GM21825 (cell line): ENCODE data around the gene SEC61A2.
"Not testable (repeated sequence)": the region's sequence is repeated elsewhere in the genome, so short reads cannot be mapped to it uniquely, and the experiment has no call there.

Experiments
- ATAC-seq: cut with Tn5 transposase; IDR thresholded peaks from one replicate; pipeline ENCODE4 v1.9.1; 2021; ENCODE audit warnings: mild to moderate bottlenecking, moderate library complexity; ENCODE audit not compliant: unreplicated experiment

The SEC61A2 gene

DNA sequence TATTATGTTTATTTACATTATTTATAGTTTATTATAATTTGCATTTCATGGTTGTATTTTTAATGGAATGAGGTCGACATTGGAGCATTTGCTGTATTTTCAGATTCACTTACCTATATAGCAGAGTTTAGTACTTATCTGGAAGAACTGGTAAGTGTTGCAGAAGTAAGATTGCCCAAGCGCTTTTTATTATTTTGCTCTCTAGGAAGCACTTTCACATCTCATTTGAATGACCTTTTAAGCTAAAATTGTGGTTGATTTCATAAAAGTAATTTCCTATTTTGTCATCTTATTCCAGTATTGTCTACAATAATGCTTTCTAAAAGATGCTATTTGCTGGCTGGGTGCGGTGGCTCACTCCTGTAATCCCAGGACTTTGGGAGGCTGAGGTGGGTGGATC is 28.6 kb downstream of the SEC61A2 start:
- ATAC-seq, result no peak

DNA sequence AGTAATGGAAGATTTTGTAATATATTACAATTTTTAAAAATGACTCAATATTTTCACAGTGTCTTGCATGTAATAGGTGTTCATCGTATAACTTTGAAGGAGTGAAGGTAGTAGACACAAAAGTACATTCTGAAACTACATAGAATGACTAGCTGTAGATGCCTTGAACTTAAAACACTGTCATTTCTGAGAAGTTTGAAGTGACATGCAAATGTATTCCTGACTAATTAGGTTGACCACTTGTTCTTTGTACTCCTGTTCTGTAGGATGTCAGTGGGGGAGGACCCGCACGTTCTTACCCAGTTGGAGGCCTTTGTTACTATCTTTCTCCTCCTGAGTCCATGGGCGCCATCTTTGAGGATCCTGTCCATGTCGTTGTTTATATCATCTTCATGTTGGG is 31.2 kb downstream of the SEC61A2 start:
- ATAC-seq, result no peak

DNA sequence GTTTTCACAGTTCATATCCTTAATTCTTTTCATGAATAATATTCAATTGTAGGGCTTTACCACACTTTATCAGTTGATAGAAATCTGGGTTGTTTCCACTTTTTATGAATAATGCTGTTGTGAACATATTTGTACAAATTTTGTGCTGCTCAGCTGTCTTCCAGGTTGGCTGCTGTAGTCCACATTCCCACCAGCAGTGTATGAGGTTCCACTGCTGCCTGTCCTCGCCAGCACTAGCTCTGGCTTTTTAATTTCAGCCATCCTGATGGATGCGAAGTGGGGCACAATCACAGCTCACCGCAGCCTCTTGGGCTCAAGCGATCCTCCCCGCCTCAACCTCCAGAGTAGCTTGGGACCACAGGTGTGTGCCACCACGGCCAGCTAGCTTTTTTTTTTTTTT is 33.5 kb downstream of the SEC61A2 start:
- no peak for ATAC-seq

DNA sequence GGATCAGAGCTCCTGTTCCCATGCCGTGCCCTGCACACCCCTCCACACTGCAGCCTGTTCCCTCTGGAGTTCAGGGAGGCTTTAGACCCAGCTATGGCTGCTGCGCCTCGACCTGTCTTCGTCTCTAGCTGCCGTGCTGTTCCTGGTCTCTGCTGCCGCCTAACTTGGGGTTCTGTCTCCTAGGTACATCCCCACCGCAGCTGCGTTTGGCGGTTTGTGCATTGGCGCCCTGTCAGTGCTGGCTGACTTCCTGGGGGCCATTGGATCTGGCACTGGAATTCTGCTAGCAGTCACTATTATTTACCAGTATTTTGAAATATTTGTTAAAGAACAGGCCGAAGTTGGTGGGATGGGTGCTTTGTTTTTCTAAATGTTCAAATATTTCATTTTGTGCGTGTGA is 34.6 kb downstream of the SEC61A2 start:
- ATAC-seq, result no peak

DNA sequence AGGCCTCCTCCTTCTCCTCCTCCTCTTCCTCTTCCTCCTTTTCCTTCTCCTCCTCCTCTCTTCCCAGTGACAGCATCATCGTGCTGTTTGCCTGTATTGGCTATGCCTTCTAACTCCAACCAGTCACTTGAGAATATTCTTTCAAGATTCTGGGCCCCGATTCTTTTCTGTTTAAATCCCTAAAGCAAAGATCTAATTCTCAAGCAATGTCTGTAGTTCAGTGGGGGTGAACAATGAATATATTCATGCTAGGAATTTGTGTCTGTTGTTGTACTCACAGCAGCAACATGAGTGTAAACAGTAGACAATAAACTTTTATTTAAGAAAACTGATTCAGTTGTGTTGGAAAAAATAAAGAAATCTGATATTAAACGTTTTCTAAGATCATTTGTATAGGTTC is 35.6 kb downstream of the SEC61A2 start:
- ATAC-seq, result no peak

DNA sequence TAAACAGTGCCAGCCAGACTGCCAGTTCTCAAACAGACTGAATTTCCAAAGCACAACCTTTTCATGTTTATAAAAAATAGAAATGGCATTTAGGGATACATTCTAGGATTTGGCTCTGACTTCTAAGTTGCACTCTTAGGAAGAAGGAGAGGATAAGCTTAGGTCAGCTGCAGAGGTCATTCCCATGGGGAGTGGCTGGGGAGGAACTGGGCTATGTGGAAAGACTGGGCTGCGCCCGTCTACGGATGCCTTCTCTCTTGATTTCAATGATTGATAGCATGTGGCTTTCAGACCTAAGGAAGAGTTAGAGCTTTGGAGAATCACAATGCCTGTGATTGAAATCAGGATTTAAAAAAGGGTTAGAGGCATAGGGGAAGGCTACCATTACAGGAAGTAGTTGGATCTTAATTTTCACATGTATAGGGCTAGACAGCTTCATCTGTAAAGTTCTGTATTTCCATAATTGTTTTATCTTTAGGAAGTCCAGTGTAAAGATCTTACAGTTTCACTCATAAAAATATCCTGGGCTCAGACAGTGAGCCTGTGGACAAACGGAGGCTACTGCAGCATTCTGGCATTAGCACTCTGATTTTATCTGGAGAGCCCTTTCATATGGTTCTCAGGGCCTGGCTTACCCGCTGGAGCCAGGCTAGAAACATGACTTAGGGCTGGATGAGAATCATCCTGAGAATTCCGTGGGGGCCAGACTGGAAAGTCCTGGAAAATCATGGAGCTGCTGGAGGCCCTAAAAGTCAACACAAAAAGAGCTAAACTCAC is 36.7 kb downstream of the SEC61A2 start:
- ATAC-seq, result no peak

DNA sequence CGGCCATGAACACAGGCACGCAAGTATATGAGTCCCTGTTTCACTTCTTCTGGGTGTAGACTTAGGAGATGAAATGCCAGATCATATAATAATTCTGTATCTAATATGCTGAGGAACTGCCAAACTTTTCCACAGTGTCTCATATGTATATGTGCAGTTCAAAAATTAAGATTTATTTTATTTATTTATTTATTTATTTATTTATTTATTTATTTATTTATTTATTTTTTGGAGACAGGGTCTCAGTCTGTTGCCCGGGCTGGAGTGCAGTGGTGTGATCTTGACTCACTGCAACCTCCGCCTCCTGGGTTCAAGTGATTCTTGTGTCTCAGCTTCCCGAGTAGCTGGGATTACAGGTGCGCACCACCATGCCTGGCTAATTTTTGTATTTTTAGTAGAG is 42.0 kb downstream of the SEC61A2 start:
- ATAC-seq, result not testable (repeated sequence)

DNA sequence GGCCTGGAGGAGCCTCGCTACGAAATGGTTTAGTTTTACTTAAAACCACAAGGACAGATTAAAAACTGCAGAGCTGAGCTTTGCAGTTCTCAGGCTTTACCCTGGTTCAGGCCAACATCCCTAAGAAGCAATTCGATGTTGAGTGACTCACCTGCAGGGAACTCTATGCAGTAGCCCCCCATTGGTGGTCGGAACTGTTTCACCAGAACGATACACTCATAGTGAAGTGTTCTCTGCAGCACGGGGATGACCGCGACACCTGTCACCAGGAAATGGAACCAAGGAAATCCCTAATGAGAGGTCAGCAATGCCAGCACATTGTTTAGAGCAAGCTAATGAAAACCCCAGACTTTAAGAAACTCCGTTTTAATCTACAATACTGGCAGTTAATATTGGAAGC is 48.2 kb downstream of the SEC61A2 start:
- no peak for ATAC-seq

DNA sequence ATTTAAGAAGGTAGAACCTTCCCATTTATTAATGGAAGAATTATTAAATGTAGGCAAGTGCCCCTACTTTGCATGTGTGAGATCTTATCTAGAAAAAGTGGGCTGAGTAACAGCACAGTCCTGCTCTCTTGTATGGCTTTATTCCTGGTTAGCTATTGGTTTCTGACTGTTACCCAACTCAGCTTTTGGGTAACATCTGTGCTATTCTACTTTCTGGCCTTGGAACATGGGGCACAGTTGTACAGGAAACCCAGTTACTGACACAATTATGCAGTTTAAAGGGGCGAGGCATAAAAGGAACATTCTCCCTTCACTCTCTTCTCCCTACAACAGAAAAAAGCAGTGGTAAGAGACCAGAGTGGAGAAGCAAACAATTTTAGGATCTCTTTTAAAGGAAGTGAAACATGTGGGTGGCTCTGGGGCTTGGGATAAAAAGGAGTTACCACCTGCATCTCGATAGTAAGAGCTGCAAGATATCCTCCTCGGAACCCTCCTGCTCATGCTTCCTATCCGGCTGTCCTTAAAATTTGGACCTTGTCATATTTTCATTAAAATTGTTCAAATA is 50.2 kb downstream of the SEC61A2 start:
- no peak for ATAC-seq

DNA sequence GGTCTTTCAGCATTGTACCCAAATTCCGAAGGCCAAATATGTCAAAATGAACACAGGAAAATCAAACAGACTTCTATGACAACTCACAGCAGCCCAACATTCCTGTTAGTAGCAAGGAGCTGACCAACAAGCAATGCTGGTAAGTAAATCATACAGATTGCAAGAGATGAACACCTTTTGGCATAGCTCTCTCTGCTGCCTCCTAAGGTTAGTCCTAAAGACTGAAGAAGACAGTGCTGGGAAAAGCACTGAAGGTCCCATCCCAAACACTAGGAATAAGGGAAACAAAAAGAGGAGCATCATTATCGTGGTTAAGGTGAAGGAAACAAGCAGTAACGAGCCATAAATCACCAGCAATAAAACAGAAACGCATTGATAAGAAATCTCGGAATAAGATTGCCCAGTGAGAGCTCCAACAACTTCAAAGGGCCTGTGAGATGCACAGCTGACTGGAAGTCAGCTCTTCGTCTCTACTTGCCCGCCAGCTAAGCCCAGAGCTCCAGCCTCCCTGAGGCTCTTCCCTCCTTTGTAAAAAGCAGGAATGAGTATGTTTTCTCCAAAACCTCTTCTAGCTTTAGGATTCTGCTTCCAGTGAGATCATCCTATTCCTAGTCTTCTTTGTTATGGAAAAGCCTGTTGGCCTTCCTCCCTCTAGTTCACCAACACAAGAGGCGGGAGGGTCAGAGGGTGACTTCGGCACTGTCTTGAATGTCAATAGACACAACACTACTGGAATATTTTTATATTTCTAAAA is 50.9 kb downstream of the SEC61A2 start:
- no peak for ATAC-seq

DNA sequence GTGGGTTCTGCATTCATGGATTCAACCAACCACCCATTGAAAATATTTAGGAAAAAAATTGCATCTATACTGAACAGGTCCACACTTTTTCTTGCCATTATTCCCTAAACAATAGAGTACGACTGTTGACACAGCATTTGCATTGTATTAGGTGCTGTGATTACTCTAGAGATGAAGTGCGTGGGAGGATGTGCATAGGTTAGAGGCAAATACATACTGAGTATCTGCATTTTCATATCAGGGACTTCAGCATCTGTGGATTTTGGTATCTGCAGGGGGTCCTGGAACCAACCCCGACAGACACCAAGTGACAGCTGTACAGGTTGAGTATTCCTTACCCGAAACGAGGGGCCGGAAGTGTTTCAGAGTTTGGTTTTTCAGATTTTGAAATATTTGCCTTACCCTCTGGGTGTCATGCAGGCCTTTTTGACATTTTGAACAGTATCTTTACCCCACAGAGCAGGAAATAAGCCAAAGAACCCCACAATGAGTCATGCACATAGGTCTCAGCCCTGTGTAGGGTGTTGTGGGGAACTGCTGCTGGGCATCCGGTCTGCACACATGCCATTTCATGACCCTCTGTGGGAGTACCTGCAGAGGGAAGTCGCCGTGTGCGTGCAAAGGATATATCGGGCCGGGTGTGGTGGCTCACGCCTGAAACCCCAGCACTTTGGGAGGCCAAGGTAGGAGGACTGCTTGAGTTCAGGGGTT is 51.7 kb downstream of the SEC61A2 start:
- ATAC-seq, result no peak

DNA sequence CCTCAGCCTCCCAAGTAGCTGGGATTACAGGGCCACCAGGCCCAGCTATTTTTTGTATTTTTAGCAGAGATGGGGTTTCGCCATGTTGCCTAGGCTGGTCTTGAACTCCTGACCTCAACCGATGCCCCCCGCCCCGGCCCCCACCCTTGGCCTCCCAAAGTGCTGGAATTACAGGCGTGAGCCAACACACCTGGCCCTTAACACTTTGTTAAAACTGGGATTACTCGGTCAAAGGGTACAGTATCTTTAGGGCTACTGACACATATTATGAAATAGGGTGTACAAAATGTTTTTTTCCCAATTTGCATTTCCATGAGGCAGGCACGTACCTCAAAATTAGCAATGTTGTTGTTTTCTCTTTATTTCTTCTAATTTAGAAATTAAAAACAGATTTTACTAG is 54.7 kb downstream of the SEC61A2 start:
- no peak for ATAC-seq

DNA sequence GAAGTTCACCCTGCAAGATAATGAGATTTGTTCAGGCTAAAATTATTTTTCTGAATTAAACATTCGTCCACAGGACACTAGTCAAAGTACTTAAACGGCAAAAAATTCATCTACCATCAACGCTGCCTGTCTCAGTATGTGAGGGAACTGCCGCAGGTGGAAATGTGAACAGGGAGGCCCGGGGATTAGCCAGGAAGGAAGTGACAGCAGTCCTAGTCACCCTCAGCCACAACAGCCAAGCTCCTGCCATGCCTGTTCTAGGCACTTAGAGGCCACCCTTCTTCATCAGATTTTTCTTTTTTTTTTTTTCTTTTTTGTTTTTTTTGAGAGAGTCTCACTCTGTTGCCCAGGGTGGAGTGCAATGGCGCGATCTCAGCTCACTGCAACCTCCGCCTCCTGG is 56.8 kb downstream of the SEC61A2 start:
- no peak for ATAC-seq

DNA sequence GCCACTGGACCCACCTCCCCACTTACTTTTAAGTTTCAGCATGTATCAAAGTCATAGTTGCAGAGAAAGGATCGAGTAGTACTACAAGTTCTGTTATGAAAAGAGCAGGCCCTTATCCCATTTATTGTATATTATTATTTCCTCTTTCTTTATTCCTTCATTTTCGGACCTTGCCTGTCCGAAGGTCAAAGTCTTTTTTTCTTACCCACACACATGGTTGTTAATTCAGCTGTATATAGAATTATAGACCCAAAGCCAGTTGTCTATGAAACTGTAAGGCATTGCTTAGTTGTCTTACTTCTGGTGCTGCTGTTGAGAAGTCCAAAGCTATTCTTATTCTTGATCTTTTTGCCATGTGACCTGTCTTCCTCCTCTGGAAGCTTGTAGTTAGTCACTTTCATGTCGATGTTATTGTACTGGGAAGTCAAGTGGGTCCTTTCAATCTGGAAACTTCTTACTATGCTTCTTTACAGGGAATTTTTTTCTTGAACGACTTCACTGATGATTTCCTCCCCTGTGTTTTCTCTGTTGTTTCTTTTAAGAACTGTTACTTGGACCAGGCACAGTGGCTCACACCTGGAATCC is 57.9 kb downstream of the SEC61A2 start:
- no peak for ATAC-seq

DNA sequence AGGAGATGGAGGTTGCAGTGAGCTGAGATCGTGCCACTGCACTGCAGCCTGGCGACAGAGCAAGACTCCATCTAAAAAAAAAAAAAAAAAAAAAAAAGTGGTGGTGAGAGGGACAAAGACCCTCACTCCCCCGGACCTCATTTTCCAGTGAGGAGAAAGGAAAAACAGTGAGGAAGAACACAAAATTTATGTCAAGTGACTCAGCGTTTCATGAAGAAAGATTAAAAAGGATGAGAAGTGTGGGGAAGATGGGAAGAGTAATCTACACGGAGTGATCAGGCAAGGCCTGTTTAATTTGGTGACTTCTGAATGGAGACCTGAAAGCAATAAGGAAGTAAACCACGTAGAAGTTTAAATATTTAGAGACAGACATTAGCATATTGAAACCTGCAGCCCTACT is 59.2 kb downstream of the SEC61A2 start:
- no peak for ATAC-seq

DNA sequence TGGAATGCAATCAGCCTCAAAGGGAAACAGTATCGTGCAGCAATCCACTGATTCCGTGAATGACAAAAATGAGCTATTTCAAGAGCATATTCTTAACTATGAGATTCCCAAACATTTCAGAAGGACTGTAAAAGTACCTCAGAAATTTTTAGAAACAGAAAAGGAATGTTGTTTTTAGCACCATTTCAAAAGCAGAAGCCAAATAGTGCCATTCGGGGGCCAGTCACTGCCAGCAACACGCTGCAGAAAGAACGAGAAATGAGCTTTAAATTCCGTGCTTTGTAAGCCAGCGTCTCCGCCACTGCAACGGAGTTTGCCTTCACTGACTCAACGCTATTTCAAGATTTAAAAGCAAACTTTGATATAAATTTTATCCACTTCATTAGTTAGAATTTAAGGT is 59.9 kb downstream of the SEC61A2 start:
- no peak for ATAC-seq

DNA sequence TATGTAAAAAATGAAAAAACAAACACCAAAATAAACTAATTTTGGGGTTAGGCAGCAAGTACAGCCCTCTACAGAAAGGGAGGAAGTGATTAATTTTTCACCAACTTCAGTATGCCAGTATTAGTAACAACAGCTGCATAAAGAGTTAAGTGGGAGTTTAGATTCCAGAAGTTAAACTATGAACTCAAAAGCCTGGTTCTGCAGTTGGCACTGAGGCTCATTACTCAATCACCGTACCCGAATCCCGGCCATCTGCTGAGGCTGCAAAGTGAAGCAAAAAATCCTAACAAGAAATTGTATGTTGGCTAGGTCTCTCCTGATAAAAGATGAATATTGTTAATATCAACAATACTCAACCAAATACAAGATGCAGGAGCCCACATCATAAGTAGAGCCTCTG is 62.2 kb downstream of the SEC61A2 start:
- ATAC-seq, result no peak

DNA sequence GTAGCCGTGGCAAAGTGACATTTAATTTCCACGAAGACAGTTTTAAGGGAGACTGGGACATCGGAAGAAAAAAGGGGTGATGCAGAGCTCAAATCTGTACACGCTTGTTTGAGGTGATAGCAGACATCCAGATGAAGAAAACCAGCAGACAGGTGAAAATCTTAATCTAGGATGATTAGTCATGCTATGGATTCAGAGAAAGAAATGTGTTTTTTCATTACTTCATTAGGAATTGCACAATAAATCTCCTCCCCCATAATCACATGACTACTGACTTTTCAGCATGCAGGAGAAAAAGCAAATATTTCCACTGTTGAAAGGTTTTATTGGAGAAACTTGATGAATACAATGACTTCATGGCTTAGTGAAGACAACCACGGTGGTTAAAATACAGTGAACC is 63.7 kb downstream of the SEC61A2 start:
- no peak for ATAC-seq

DNA sequence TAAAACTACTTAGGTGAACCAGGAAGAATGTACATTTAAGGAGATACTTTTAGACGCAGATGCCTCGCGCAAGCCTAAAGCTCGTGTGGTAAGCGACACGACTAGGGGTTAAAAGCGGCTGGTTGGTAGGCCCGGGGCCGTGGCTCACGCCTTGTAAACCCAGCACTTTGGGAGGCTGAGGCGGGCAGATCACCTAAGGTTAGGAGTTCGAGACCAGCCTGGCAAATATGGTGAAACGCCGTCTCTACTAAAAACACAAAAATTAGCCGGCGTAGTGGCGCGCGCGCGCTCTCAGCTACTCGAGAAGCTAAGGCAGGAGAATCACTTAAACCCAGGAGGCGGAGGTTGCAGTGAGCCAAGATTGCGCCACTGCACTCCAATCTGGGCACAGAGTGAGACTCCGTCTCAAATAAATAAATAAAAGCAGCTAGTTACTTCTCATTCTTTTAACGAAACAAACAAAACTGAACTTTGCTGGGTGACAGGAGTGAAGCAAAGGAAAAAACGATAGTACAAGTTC is 65.3 kb downstream of the SEC61A2 start:
- no peak for ATAC-seq

DNA sequence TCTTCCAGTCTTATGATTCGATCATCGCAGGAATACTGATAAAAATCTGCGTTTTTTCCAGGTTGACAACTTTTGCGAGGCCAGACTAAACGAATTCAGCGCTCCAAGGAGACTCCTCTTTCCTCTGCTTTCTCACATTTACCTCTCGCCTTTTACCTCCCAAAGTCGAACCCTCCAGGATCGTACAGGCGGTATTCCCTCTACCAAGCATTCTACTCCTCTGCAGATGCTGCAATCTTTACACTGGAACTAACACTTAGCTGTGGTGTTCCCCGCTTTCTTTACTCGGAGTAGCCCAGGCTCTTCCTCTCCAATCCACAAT is 65.8 kb downstream of the SEC61A2 start:
- ATAC-seq, result peak; percentile 19
